HepG2 (cell line): ENCODE results near the gene CCT6A. TPM values are rescaled to one million over a fixed set of nuclear protein-coding genes. Genes with fewer than 3 reads are reported as not detected.
A peak's percentile ranks its signal among the peaks of the same experiment; 100 is the strongest.

Experiments
- ATF7-NPFF ChIP-seq: sonication (generic); formaldehyde crosslinking; IDR thresholded peaks from 2 replicates; pipeline ENCODE4 v1.8.1; 2023; ENCODE audit warnings: mild to moderate bottlenecking, low read depth, missing genetic modification reagents, moderate library complexity
- CBX1 ChIP-seq: IDR thresholded peaks from one replicate; pipeline ENCODE4 v1.6.1; 2016; ENCODE audit warnings: antibody characterized with exemption, low read depth
- DNMT3B ChIP-seq: conservative IDR thresholded peaks from 2 replicates; pipeline ENCODE4 v1.6.1; 2016; ENCODE audit warnings: missing biosample characterization, control low read depth
- DR1 ChIP-seq: sonication (generic); formaldehyde crosslinking; IDR thresholded peaks from 2 replicates; pipeline ENCODE4 v1.8.0; 2021; ENCODE audit warnings: mild to moderate bottlenecking, missing genetic modification reagents, inconsistent platforms
- FOSL1 ChIP-seq: sonication (generic); formaldehyde crosslinking; IDR thresholded peaks from 2 replicates; pipeline ENCODE4 v1.9.0; 2021; ENCODE audit warnings: missing genetic modification reagents, borderline replicate concordance
- HDAC2 ChIP-seq: sonication (generic); formaldehyde crosslinking; IDR thresholded peaks from 2 replicates; pipeline ENCODE4 v1.4.0; 2020; ENCODE audit warnings: missing genetic modification reagents
- HOXA5 ChIP-seq: sonication (generic); formaldehyde crosslinking; IDR thresholded peaks from 2 replicates; pipeline ENCODE4 v1.4.0; 2020; ENCODE audit warnings: missing genetic modification reagents
- HOXA9 ChIP-seq: sonication (generic); formaldehyde crosslinking; IDR thresholded peaks from 2 replicates; pipeline ENCODE4 v1.8.1; 2022; ENCODE audit warnings: missing genetic modification reagents, mild to moderate bottlenecking, moderate library complexity, borderline replicate concordance
- NR2F6 ChIP-seq, 2 experiments: IDR thresholded peaks; 2 replicates each; pipeline ENCODE4 v1.6.1; 2016; ENCODE audit warnings: antibody characterized with exemption in 1 of 2, mild to moderate bottlenecking in 1 of 2
- PCBP1 ChIP-seq: fragments of 200-400 bp; formaldehyde crosslinking; IDR thresholded peaks from 2 replicates; pipeline ENCODE4 v1.6.1; 2017; ENCODE audit warnings: mild to moderate bottlenecking, low read depth, low read length, borderline replicate concordance
- PHF21A ChIP-seq: sonication (generic); formaldehyde crosslinking; IDR thresholded peaks from 2 replicates; pipeline ENCODE4 v1.5.0; 2020; ENCODE audit warnings: mild to moderate bottlenecking, missing genetic modification reagents
- PTBP1 ChIP-seq: fragments of 200-400 bp; formaldehyde crosslinking; IDR thresholded peaks from 2 replicates; pipeline ENCODE4 v1.6.1; 2018; ENCODE audit warnings: low read length, low read depth; ENCODE audit not compliant: poor library complexity, severe bottlenecking
- RFX5 ChIP-seq: IDR thresholded peaks from 2 replicates; pipeline ENCODE4 v1.6.1; 2011; ENCODE audit warnings: low read depth, low read length, improper control_type of control experiment
- RORA ChIP-seq: sonication (generic); formaldehyde crosslinking; IDR thresholded peaks from 2 replicates; pipeline ENCODE4 v1.5.0; 2020; ENCODE audit warnings: mild to moderate bottlenecking, missing genetic modification reagents, moderate library complexity
- SRSF4 ChIP-seq: fragments of 200-400 bp; formaldehyde crosslinking; IDR thresholded peaks from one replicate; pipeline ENCODE4 v1.6.1; 2018; ENCODE audit warnings: mild to moderate bottlenecking, low read depth, low read length, moderate library complexity; ENCODE audit not compliant: poor library complexity, severe bottlenecking
- TAF1 ChIP-seq: sonication (generic); formaldehyde crosslinking; IDR thresholded peaks from 2 replicates; pipeline ENCODE4 v1.4.0; 2020; ENCODE audit warnings: missing genetic modification reagents
- TCF7 ChIP-seq: sonication (generic); IDR thresholded peaks from 2 replicates; pipeline ENCODE4 v1.6.1; 2016; ENCODE audit warnings: antibody characterized with exemption, low read depth
- ZNF20 ChIP-seq: sonication (generic); formaldehyde crosslinking; IDR thresholded peaks from 2 replicates; pipeline ENCODE4 v1.4.0; 2020; ENCODE audit warnings: mild to moderate bottlenecking, moderate library complexity, missing genetic modification reagents
- ZNF225 ChIP-seq: sonication (generic); formaldehyde crosslinking; IDR thresholded peaks from 2 replicates; pipeline ENCODE4 v1.4.0; 2020; ENCODE audit warnings: mild to moderate bottlenecking, missing genetic modification reagents
- ZNF235 ChIP-seq: sonication (generic); formaldehyde crosslinking; IDR thresholded peaks from 2 replicates; pipeline ENCODE4 v1.8.1; 2023; ENCODE audit warnings: mild to moderate bottlenecking, missing genetic modification reagents, borderline replicate concordance
- ZNF431 ChIP-seq: sonication (generic); formaldehyde crosslinking; IDR thresholded peaks from 2 replicates; pipeline ENCODE4 v1.9.0; 2022; ENCODE audit warnings: missing genetic modification reagents, low read depth, mild to moderate bottlenecking, borderline replicate concordance
- ZNF484 ChIP-seq: sonication (generic); formaldehyde crosslinking; IDR thresholded peaks from 2 replicates; pipeline ENCODE4 v1.5.1; 2020; ENCODE audit warnings: mild to moderate bottlenecking, low read depth, missing genetic modification reagents, borderline replicate concordance
- ZNF572 ChIP-seq: sonication (generic); formaldehyde crosslinking; IDR thresholded peaks from 2 replicates; pipeline ENCODE4 v1.5.1; 2020; ENCODE audit warnings: mild to moderate bottlenecking, missing genetic modification reagents
- ZNF790 ChIP-seq: sonication (generic); formaldehyde crosslinking; IDR thresholded peaks from 2 replicates; pipeline ENCODE4 v1.8.0; 2022; ENCODE audit warnings: missing genetic modification reagents, mild to moderate bottlenecking, borderline replicate concordance
- ZSCAN22 ChIP-seq: sonication (generic); formaldehyde crosslinking; IDR thresholded peaks from 2 replicates; pipeline ENCODE4 v1.4.0; 2020; ENCODE audit warnings: mild to moderate bottlenecking, missing genetic modification reagents
- polyA plus RNA-seq, 8 experiments: library from polyadenylated mRNA; depleted of rRNA in 3 of 8; stranded (reverse) in 7 of 8; unstranded in 1 of 8; fragments of >200 nt; fragmentation: Illumina TruSeq in 4 of 8; extraction: Trizol in 4 of 8; gene quantifications; 2 replicates each; pipeline versions ENCODE4 v1.2.1 to v1.2.3, GENCODE V29; 2011 to 2016; ENCODE audit warnings: low read depth in 4 of 8, missing spikeins in 1 of 8, mixed read lengths in 1 of 8; ENCODE audit not compliant: insufficient read depth in 1 of 8
- total RNA-seq, 5 experiments: library from RNA; depleted of rRNA; stranded (reverse); fragments of >200 nt; fragmentation: Illumina TruSeq; extraction: Trizol; gene quantifications; 2 replicates each; pipeline ENCODE4 v1.2.3, GENCODE V29; 2016; ENCODE audit warnings: low read depth in 1 of 5
- TF ChIP-seq, protein P1 (sequence below): sonication (generic); formaldehyde crosslinking; IDR thresholded peaks from 2 replicates; pipeline ENCODE4 v1.8.1; 2023; ENCODE audit warnings: mild to moderate bottlenecking, inconsistent platforms, moderate library complexity, missing genetic modification reagents, borderline replicate concordance
- TF ChIP-seq, protein P2 (sequence below): IDR thresholded peaks from 2 replicates; pipeline ENCODE4 v1.6.1; 2016; ENCODE audit warnings: missing compliant biosample characterization, missing genetic modification reagents, borderline replicate concordance
- TF ChIP-seq, protein P3 (sequence below): sonication (generic); formaldehyde crosslinking; IDR thresholded peaks from 2 replicates; pipeline ENCODE4 v1.5.1; 2020; ENCODE audit warnings: missing genetic modification reagents, mild to moderate bottlenecking, borderline replicate concordance

Gene CCT6A
- total and polyA plus RNA-seq, 2 of the 13 experiments (the other 11 are each of a cell fraction or from before 2014, with no cell fraction given) = 219 to 292 TPM

DNA sequence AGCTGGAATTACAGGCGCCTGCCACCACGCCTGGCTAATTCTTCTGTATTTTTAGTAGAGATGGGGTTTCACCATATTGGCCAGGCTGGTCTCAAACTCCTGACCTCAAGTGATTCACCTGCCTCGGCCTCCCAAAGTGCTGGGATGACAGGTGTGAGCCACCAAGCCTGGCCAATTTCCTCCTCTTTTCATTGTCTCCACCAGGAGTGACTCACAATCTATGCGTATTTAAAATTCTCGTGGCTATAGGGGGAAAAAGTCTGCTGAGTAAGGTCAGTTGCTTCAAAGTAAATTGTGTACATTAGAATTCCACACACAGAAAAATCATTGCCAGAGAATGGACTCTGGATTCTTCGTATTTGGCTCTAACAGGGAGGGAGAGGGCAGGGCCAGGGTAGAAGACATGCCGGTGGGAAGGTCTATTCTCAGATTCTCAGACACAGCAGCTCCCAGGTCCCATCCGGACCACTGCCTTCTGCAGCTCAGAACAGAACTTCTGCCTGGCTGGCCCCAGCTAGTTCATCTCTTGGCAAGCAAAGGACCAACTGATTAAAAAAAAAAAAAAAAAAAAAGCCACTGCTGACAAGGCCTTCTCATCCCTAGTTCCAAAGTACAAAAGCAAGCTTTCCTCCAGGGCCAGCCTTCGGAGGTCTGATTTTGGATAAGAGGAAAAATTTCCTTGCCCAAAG is 22.5 kb upstream of the CCT6A start (continued):
- TF ChIP-seq ZNF225 (CRISPR knock-in tag) = no peak
- TF ChIP-seq, protein P1, sequence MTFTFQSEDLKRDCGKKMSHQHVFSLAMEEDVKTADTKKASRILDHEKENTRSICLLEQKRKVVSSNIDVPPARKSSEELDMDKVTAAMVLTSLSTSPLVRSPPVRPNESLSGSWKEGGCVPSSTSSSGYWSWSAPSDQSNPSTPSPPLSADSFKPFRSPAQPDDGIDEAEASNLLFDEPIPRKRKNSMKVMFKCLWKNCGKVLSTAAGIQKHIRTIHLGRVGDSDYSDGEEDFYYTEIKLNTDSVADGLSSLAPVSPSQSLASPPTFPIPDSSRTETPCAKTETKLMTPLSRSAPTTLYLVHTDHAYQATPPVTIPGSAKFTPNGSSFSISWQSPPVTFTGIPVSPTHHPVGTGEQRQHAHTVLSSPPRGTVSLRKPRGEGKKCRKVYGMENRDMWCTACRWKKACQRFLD (CRISPR knock-in tag) = no peak
- peak; percentile 64 for TF ChIP-seq TCF7
- peak; percentile 62 for TF ChIP-seq FOSL1 (CRISPR knock-in tag)
- no peak for TF ChIP-seq SRSF4
- no peak for TF ChIP-seq HOXA5
- TF ChIP-seq ZNF790 (CRISPR knock-in tag) = no peak
- TF ChIP-seq ZNF20 (CRISPR knock-in tag) = peak; percentile 2; the same call in 1 of the 2 replicates
- TF ChIP-seq DR1 (CRISPR knock-in tag) = no peak
- peak; percentile 80 for TF ChIP-seq PHF21A
- peak; percentile 25; the same call in 1 of the 2 replicates for TF ChIP-seq TAF1
- TF ChIP-seq, protein P2, sequence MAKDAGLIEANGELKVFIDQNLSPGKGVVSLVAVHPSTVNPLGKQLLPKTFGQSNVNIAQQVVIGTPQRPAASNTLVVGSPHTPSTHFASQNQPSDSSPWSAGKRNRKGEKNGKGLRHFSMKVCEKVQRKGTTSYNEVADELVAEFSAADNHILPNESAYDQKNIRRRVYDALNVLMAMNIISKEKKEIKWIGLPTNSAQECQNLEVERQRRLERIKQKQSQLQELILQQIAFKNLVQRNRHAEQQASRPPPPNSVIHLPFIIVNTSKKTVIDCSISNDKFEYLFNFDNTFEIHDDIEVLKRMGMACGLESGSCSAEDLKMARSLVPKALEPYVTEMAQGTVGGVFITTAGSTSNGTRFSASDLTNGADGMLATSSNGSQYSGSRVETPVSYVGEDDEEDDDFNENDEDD (CRISPR knock-in tag) = no peak; the same call in 1 of the 2 replicates
- TF ChIP-seq ZSCAN22 (CRISPR knock-in tag) = no peak
- TF ChIP-seq HDAC2 = no peak
- TF ChIP-seq HOXA9 (CRISPR knock-in tag) = no peak
- no peak for TF ChIP-seq ZNF235 (CRISPR knock-in tag)
- TF ChIP-seq RORA (CRISPR knock-in tag) = no peak
- no peak for TF ChIP-seq ZNF431 (CRISPR knock-in tag)
- TF ChIP-seq, protein P3, sequence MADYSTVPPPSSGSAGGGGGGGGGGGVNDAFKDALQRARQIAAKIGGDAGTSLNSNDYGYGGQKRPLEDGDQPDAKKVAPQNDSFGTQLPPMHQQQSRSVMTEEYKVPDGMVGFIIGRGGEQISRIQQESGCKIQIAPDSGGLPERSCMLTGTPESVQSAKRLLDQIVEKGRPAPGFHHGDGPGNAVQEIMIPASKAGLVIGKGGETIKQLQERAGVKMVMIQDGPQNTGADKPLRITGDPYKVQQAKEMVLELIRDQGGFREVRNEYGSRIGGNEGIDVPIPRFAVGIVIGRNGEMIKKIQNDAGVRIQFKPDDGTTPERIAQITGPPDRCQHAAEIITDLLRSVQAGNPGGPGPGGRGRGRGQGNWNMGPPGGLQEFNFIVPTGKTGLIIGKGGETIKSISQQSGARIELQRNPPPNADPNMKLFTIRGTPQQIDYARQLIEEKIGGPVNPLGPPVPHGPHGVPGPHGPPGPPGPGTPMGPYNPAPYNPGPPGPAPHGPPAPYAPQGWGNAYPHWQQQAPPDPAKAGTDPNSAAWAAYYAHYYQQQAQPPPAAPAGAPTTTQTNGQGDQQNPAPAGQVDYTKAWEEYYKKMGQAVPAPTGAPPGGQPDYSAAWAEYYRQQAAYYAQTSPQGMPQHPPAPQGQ = no peak
- TF ChIP-seq PCBP1 = no peak
- no peak for TF ChIP-seq PTBP1
- TF ChIP-seq ZNF572 (CRISPR knock-in tag) = no peak
- no peak for TF ChIP-seq CBX1
- no peak for TF ChIP-seq ATF7-NPFF (CRISPR knock-in tag)
- TF ChIP-seq ZNF484 (CRISPR knock-in tag) = no peak
- TF ChIP-seq DNMT3B = no peak
- no peak for TF ChIP-seq RFX5
- peak; percentile 67; the same call in 1 of the 2 replicates for TF ChIP-seq NR2F6 (IDR thresholded peaks at IDR 0.05)
- peak; percentile 88 for TF ChIP-seq NR2F6 (CRISPR knock-in tag; IDR thresholded peaks at IDR 0.05)
